NCI-H69 (cell line): ENCODE data around the gene SORCS3.
A peak's percentile ranks its signal among the peaks of the same experiment; 100 is the strongest.

Source experiments
- DNase-seq: peaks from one replicate; lab custom pipeline; 2025; lab: John Stamatoyannopoulos, UW

SORCS3 gene

DNA sequence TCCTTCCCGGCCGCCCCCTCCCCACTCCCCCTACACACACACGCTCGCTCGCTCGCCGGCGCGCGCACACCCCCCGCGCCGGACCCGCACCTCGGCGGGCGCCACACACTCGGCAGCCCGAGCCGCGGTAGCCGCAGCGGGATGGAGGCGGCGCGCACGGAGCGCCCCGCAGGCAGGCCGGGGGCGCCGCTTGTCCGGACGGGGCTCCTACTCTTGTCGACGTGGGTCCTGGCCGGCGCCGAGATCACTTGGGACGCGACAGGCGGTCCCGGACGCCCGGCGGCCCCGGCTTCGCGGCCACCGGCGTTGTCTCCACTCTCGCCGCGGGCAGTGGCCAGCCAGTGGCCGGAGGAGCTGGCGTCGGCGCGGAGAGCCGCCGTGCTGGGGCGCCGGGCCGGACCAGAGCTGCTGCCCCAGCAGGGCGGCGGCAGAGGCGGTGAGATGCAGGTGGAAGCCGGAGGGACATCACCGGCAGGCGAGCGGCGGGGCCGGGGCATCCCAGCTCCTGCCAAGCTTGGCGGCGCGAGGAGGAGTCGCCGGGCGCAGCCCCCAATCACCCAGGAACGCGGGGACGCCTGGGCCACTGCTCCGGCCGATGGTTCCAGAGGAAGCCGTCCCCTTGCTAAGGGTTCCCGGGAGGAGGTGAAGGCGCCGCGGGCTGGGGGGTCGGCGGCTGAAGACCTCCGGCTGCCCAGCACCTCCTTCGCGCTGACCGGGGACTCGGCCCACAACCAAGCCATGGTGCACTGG lies at the start of gene SORCS3:
Gene SORCS3, plus strand, starts transcription at position 104 of the 750 bp plus-strand sequence.
- DNase-seq, result peak; percentile 35

GRCh38 chr10:104591441-104591840 lies 49.6 kb upstream of the SORCS3 start:
- no peak for DNase-seq

- DNase-seq, result no peak
These were observed 39.9 kb upstream of the SORCS3 start for GRCh38 chr10:104601166-104601565.

DNA sequence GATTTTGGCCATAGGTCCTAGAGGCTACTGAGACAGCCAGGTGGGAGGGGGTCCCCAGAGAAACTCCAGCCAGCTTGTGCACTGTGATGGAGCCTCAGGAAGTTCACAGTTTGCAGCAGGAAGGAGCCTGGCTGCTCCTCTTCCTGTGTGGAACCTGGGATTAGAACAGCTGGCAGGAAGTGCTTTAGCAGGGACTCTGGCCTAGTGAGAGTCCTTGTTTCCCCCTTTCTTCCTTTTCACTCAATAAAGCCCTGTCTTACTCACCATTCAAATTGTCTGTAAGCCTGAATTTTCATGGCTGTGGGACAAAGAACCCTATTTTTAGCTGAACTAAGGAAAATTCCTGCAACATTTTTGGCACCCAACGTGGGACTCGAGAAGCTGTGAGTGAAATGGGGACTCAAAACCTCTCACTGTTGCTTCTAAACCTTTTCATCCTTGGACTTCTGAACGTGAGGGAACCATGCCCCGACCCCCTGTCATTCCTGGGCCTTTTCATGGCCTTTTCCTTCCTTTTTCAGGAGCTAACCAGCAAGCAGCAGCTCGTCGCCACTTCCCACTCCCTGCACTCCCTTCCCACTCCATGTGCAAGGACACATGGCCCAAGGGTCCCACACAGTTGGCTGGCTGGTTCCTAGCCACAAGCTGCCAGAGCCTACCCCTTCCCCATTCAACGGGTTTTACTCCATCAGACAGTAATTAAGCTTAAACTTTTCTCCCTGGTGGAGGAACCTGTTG lies 32.8 kb upstream of the SORCS3 start:
- DNase-seq, result no peak

GRCh38 chr10:104612571-104613205 lies 28.4 kb upstream of the SORCS3 start:
- DNase-seq, result no peak

DNA sequence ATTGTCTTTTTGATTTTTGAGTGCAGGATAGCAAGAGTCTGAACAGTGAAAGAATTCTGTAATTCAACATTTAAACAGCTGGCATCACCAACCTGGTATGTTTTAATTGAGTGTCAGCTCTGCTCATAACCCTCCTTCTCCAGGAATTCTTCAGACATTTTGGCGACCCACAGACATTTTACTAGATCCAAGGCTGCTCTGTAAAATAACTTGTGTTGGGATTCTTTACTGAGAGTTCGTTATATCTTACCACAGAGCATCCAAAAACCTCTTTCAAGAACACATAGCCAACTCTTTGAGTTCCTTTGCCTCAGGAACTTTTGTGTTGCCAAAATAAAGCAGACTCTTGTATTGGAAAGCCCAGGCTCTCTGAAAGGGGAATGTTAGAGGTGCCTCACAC lies 27.7 kb upstream of the SORCS3 start:
- DNase-seq, result no peak

DNA sequence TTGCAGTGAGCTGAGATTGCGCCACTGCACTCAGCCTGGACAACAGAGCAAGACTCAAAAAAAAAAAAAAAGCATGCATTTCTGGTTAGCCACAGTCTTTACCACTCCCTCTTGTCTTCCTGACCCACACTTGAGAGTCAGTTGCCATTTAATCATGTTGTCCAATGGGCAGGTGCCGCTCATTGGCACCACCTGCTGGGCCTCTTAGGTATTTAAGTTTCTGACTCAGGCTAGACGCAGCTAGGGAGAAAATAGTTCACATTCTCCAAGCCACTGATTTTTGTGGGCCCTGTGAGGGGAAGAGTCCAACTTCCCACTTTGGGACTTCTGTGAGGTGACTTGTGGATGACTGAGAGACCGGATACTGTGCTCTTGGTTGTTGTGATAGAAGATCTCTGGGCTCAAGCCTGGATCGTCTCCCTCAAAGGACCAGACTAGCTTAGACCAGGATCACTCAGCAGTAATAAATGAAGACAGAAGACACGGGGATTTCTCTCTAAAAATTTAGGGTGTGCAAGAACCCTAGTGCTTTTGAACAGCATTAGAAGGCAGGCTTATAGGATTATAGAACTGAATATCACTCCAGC lies 26.8 kb upstream of the SORCS3 start:
- peak; percentile 32 for DNase-seq

DNA sequence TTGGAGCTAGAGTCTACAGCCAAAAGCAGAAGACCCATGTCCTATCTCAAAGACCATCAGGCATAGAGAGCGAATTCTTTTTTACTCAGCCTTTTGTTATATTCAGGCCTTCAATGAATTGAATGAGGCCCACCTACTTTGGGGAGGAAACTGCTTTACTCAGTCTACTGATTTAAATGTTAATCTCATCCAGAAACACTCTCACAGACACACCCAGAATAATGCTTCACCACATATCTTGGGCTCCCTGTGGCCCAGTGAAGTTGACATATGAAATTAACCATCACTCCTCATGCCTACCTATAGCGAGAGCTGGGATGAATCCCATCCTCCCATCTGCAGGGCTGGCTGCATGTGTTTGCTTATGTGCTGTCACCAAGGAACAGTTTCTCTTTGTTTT lies 26.0 kb upstream of the SORCS3 start:
- no peak for DNase-seq

DNA sequence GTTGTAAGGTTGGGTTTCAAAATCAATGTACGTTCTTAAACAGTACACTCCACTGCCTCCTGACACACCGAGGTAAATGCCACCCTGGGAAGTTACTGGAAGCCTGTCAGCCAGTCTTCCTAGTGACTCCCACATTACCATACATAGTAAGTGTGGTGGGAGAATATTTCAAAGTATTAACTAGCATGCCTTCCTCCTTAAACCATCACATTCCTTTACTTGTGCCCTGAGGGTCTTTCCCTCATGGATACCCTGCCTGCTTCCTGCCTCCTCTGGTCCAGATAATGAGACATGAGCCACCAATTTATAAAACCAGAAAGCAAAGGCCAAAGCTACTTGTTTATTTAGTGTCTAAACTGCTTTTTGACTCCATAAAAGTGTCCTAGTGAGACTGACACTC lies 23.3 kb upstream of the SORCS3 start:
- DNase-seq, result no peak

DNA sequence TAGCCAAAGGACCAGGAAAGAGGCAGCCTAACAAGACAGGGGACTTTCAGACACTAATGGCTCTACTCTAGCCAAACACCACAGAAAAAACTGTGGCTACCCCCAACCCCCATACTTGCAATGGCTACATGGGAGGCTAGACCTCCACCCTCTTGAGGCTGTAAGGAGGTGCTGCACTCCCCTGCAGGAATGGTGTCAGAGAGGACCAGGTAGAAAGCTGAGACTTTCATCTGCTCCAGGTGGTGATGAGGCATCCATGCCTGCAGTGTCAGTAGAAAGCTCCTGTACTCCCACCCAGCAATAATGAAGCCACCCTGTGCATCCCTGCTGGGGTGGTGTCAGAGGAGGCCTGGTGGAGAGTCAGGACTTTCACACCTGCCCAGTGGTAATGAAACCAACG lies 18.9 kb upstream of the SORCS3 start:
- no peak for DNase-seq

DNA sequence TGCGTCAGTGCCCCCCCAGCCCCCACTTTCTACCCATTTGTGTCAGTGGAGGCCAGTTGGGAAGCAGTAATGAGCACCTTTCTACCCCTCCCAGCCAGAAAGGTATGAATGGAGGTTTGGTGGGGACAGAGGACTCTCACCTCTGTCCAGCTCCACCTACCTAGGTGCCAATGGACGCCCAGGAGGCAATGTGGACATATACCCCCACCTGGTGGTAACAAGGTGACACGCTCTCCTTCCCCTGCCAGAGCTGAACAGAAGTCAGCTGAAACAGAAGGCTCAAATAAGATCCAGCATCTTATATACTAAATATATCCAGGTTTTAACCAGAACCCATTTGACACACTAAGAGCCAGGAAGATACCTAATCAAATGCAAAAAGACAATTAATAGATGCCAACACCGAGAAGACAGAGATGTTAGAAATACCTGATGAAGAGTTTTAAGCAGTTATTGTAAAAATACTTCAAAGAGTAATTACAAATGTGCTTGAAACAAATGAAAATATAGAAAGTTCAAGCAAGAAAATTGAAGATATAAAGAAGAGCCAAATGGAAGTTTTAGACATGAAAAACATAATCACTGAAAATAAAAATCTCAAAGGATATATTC lies 18.4 kb upstream of the SORCS3 start:
- peak; percentile 57 for DNase-seq

GRCh38 chr10:104630731-104631130 lies 10.4 kb upstream of the SORCS3 start:
- no peak for DNase-seq

DNA sequence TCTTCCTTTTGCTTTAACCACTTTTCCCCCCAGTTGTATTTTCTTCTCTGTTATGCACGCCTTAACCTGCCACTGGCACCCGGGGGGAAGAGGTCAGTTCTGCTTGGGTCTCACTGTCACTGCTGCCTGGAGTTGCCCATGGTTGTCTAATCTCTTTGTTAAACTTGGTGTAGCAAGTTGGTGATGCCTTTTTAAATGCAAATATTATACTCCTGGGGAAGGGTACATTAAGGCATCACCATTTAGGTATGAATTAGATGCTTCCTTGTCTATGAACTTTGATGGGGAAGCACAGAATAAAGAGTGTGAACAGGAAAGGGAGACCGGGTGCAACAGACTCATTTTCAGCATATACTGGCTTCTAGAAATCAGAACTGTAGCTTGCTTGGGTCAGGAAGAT lies 9.1 kb upstream of the SORCS3 start:
- no peak for DNase-seq

- no peak for DNase-seq
These were observed 2.1 kb upstream of the SORCS3 start for GRCh38 chr10:104638861-104639589.

- no peak for DNase-seq
These were observed 1.3 kb upstream of the SORCS3 start for GRCh38 chr10:104639590-104640338.

- DNase-seq, result peak; percentile 45
These were observed 527 bp upstream of the SORCS3 start for GRCh38 chr10:104640339-104641186.

DNA sequence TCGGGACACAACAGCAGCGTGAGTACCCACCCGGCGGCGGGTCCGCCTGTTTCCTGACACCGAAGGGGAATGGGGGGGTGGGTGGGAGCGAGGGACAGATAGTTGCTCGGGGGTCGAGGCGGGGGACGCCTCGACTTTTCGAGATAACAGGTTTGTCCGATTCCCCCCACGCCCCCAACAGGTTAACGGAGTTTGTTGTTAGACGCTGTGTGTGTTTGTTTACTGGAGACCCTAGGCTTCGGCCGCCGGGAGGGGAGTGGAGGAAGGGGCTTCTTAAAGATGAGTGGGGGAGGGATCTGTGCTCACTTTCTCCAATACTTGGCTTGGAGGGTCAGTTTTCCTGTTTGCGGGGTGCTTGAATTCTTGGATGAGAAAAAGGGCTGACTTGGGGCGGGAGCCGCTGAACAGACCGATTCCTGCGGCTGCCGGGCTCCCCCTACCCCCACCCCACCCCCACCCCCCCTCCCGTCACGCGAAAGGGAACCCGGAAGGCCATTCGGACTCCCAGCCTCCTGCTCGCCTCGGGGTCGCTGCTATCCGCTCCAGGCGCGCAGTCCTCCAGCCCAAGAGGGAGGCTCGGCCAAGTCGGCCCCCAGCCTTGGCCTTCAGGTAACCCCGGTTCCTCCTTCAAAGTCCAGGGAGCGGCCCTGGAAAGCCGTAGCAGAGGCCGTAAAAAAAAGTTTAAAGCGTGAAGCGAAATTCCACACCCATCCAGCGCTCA lies 1.0 kb downstream of the SORCS3 start:
- DNase-seq, result peak; percentile 25

- DNase-seq, result peak; percentile 80
These were observed 1.7 kb downstream of the SORCS3 start for GRCh38 chr10:104642658-104643302.

GRCh38 chr10:104643303-104643663 lies 2.2 kb downstream of the SORCS3 start:
- DNase-seq, result no peak
